Osteocyte (in vitro differentiated cells): ENCODE data around the gene SRA1. TPM values are rescaled to one million over a fixed set of nuclear protein-coding genes. Genes with fewer than 3 reads are reported as not detected.

ENCODE experiments used
- DNase-seq: peaks from one replicate; pipeline ENCODE4 v3.0.0; 2021; ENCODE audit warnings: mixed read lengths; ENCODE audit not compliant: unreplicated experiment; ENCODE audit errors: extremely low spot score
- H3K27ac Mint-ChIP-seq: one replicate; pipeline ENCODE4 v1.8.0; 2021; ENCODE audit warnings: mild to moderate bottlenecking, mixed read lengths; ENCODE audit not compliant: unreplicated experiment
- H3K27me3 Mint-ChIP-seq: one replicate; pipeline ENCODE4 v1.8.0; 2021; ENCODE audit warnings: mixed read lengths; ENCODE audit not compliant: unreplicated experiment
- H3K36me3 Mint-ChIP-seq: one replicate; pipeline ENCODE4 v1.8.0; 2021; ENCODE audit warnings: mixed read lengths; ENCODE audit not compliant: unreplicated experiment
- H3K4me1 Mint-ChIP-seq: one replicate; pipeline ENCODE4 v1.8.0; 2021; ENCODE audit warnings: mixed read lengths; ENCODE audit not compliant: unreplicated experiment
- H3K4me3 Mint-ChIP-seq: one replicate; pipeline ENCODE4 v1.8.0; 2021; ENCODE audit warnings: mild to moderate bottlenecking, moderate library complexity, mixed read lengths; ENCODE audit not compliant: unreplicated experiment
- H3K9me3 Mint-ChIP-seq: one replicate; pipeline ENCODE4 v1.8.0; 2021; ENCODE audit warnings: mixed read lengths; ENCODE audit not compliant: unreplicated experiment
- CTCF ChIP-seq: fragments of 200-600 bp; sonication (generic); IDR thresholded peaks from 2 replicates; pipeline ENCODE4 v1.5.0; 2021; ENCODE audit warnings: antibody characterized with exemption, mild to moderate bottlenecking, moderate library complexity
- total RNA-seq: library from RNA; stranded (reverse); gene quantifications from 2 replicates; pipeline ENCODE4 v1.2.1, GENCODE V29; 2021

Gene SRA1
- total RNA-seq, 1 donor from 2014 or later: 41.9 TPM

DNA sequence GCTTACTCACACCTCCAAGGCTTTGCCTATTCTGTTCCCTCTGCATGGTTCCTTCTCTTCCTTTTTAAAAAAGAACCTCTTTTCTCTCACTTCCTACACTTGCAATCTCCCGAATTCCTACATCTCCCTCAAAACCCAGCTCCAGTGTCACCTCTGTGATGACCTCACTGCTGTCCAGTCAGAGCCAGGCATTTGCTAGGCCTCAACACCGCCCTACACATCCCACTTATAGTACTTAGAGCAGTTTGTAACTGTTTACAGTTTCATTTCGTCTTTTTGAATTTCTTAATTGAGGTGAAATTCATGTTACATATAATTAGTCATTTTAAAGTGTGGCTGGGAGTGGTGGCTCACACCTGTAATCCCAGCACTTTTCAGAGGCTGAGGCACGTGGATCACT, 44.9 kb upstream of the SRA1 start:
- Mint-ChIP-seq H3K27ac (no peak overlapping the region), H3K27me3 (peaks cover 23% of the 10 kb centered on the region), H3K36me3 (no peaks in the 10 kb centered on the region), H3K4me3 (no peak overlapping the region), H3K4me1 (no peaks in the 10 kb centered on the region), H3K9me3 (no peaks in the 10 kb centered on the region)
- no peak for TF ChIP-seq CTCF
- no peak for DNase-seq

- no peak overlapping the region for H3K27ac Mint-ChIP-seq
- no peak for DNase-seq
- no peaks in the 10 kb centered on the region for H3K4me1 Mint-ChIP-seq
- no peak overlapping the region for H3K4me3 Mint-ChIP-seq
- H3K36me3 Mint-ChIP-seq: no peaks in the 10 kb centered on the region
- no peak for TF ChIP-seq CTCF
- H3K27me3 Mint-ChIP-seq: peaks cover 32% of the 10 kb centered on the region
- no peaks in the 10 kb centered on the region for H3K9me3 Mint-ChIP-seq
Measured at GRCh38 chr5:140600096-140600495, 42.8 kb upstream of the SRA1 start.

- H3K27ac Mint-ChIP-seq: no peak overlapping the region
- no peak overlapping the region for H3K4me3 Mint-ChIP-seq
- H3K27me3 Mint-ChIP-seq: peaks cover 28% of the 10 kb centered on the region
- DNase-seq: no peak
- no peaks in the 10 kb centered on the region for H3K4me1 Mint-ChIP-seq
- H3K9me3 Mint-ChIP-seq: no peaks in the 10 kb centered on the region
- no peak for TF ChIP-seq CTCF
- H3K36me3 Mint-ChIP-seq: no peaks in the 10 kb centered on the region
Measured at GRCh38 chr5:140598836-140599235, 41.6 kb upstream of the SRA1 start.

DNA sequence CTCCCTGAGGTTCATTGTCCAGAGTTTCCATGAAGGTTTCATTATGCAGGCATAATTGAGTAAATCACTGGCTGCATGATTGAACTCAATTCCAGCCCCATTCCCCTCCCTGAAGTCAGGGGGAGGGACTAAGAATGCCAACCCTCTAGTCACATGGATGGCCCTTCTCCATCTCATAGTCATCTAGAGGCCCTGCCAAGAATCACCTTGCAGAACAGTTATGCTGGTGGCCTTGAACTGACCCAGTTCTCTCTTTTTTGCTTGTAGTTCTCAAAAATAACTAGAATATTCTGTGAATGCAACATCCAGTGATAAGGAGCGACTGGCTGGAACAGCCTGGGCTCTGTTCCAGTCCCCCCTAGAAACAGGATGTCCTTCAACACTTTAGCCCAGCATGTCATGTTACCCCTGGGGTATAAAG, 39.1 kb upstream of the SRA1 start:
- no peak for TF ChIP-seq CTCF
- Mint-ChIP-seq H3K27me3 (peaks cover 25% of the 10 kb centered on the region), H3K9me3 (no peaks in the 10 kb centered on the region), H3K4me3 (no peak overlapping the region), H3K36me3 (no peaks in the 10 kb centered on the region), H3K4me1 (no peaks in the 10 kb centered on the region), H3K27ac (no peak overlapping the region)
- no peak for DNase-seq

DNA sequence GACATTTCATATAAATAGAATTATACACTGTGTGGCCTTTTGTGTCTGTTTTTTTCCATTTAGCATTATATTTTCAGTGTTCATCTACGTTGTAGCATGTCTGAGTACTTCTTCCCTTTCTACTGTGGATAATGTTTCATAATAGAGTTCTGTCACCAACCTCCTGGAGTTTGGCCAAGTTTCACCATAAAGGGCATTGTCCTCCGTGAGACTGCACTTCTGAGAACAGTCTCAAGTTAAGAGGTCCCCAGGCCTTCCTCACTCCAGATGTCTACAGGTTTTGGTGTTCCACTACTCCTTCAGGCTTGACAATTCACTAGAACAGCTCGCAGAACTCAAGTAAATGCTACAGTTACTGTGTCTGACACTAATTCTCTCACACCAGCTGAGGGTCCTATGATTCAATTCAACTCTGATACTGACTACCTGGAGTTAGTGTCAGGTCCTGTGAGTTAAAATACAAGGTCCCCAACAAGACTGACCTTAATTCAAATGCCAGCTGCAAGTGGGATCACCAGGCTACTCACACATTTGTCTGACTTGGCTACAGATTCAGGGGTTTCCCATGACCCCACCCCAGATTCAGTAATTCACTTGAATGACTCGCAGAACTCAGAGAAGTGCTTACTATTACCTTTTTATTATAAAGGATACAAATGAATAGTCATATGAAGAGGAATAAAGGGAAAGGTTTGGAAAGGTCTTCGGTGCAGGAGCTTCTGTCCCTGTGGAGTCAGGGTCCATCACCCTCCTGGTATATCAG, 38.4 kb upstream of the SRA1 start:
- H3K27me3 Mint-ChIP-seq: peaks cover 22% of the 10 kb centered on the region
- no peaks in the 10 kb centered on the region for H3K36me3 Mint-ChIP-seq
- TF ChIP-seq CTCF: no peak
- no peak for DNase-seq
- no peak overlapping the region for H3K4me3 Mint-ChIP-seq
- no peak overlapping the region for H3K27ac Mint-ChIP-seq
- H3K4me1 Mint-ChIP-seq: no peaks in the 10 kb centered on the region
- no peaks in the 10 kb centered on the region for H3K9me3 Mint-ChIP-seq
